Peyer's patch (tissue), 4 donors: Measurements from ENCODE around the gene PLD1. TPM values are rescaled to one million over a fixed set of nuclear protein-coding genes. Genes with fewer than 3 reads are reported as not detected.

Source experiments
- DNase-seq, 3 donors: peaks; one replicate each; pipeline ENCODE4 v3.0.0-alpha.2; 2017 to 2019
- H3K27ac ChIP-seq, 4 donors: fragments of 200-600 bp; sonication (generic); one replicate each; pipeline ENCODE4 v1.5.1; 2016 to 2019
- H3K27me3 ChIP-seq, 2 donors: fragments of 200-600 bp; sonication (generic); one replicate each; pipeline ENCODE4 v1.5.1; 2019
- H3K36me3 ChIP-seq, 3 donors: fragments of 200-600 bp; sonication (generic); one replicate each; pipeline ENCODE4 v1.5.1; 2016 to 2019
- H3K4me1 ChIP-seq, 4 donors: fragments of 200-600 bp; sonication (generic); one replicate each; pipeline ENCODE4 v1.5.1; 2016 to 2019
- H3K4me3 ChIP-seq, 4 donors: fragments of 200-600 bp; sonication (generic); 1 replicate in 3 of 4; 2 replicates in 1 of 4; pipeline ENCODE4 v1.5.1; 2016 to 2019; ENCODE audit warnings: mild to moderate bottlenecking in 1 of 4
- H3K9me3 ChIP-seq, 4 donors: fragments of 200-600 bp; sonication (generic); one replicate each; pipeline ENCODE4 v1.5.1; 2016 to 2019; ENCODE audit warnings: mild to moderate bottlenecking in 1 of 4
- CTCF ChIP-seq, 6 experiments: fragments of 450-650 bp in 4 of 6; fragments of 200-600 bp in 2 of 6; sonication (generic) in 1 of 6; IDR thresholded peaks; one replicate each; pipeline ENCODE4 v1.5.1; 2017 to 2019; ENCODE audit warnings: antibody characterized with exemption in 6 of 6, mild to moderate bottlenecking in 3 of 6, moderate library complexity in 1 of 6
- POLR2A ChIP-seq, 2 donors: fragments of 450-650 bp; IDR thresholded peaks; one replicate each; pipeline ENCODE4 v1.5.1; 2017; ENCODE audit warnings: antibody characterized with exemption in 2 of 2, mild to moderate bottlenecking in 2 of 2, moderate library complexity in 2 of 2
- total RNA-seq, 4 donors: library from RNA; depleted of rRNA; stranded (reverse); fragments of >200 nt; gene quantifications; one replicate each; pipeline ENCODE4 v1.1.0, GENCODE V29; 2016

Gene PLD1
- total RNA-seq, 4 donors from 2014 or later = 120 to 218 (median 187) TPM

GRCh38 chr3:171840445-171840810 lies 30.1 kb upstream of the PLD1 start:
- Histone ChIP-seq H3K27me3 (no peaks in the 10 kb centered on the region), H3K27ac (no peak overlapping the region), H3K4me1 (peaks cover 0 to 7% (median 0%) of the 10 kb centered on the region in 4 donors), H3K9me3 (no peaks in the 10 kb centered on the region), H3K36me3 (no peaks in the 10 kb centered on the region), H3K4me3 (no peak overlapping the region)
- TF ChIP-seq CTCF (IDR thresholded peaks at IDR 0.05) (no peak), POLR2A (IDR thresholded peaks at IDR 0.05) (no peak)
- DNase-seq = no peak

- TF ChIP-seq POLR2A (IDR thresholded peaks at IDR 0.05) = no peak
- TF ChIP-seq CTCF (IDR thresholded peaks at IDR 0.05) = no peak
- peaks cover 0 to 9% (median 0%) of the 10 kb centered on the region in 4 donors for H3K4me1 ChIP-seq
- H3K27ac ChIP-seq = peak overlapping the region in 1 of 4 donors; percentile 71
Observed at GRCh38 chr3:171839270-171839669, 29.0 kb upstream of the PLD1 start.

GRCh38 chr3:171838218-171838720 lies 28.0 kb upstream of the PLD1 start:
- no peaks in the 10 kb centered on the region for H3K27me3 ChIP-seq
- H3K36me3 ChIP-seq = no peaks in the 10 kb centered on the region
- no peak overlapping the region for H3K4me3 ChIP-seq
- no peak for DNase-seq
- peak overlapping the region in 2 of 4 donors; percentile 25 to 71 for H3K27ac ChIP-seq
- TF ChIP-seq POLR2A (IDR thresholded peaks at IDR 0.05) (no peak), CTCF (IDR thresholded peaks at IDR 0.05) (no peak)
- H3K4me1 ChIP-seq = peaks cover 0 to 19% (median 0%) of the 10 kb centered on the region in 4 donors
- no peaks in the 10 kb centered on the region for H3K9me3 ChIP-seq

More at GRCh38 chr3:171839270-171839669, 29.0 kb upstream of the PLD1 start:
- Histone ChIP-seq H3K9me3 (no peaks in the 10 kb centered on the region), H3K4me3 (no peak overlapping the region), H3K36me3 (no peaks in the 10 kb centered on the region), H3K27me3 (no peaks in the 10 kb centered on the region)
- DNase-seq = no peak

GRCh38 chr3:171837698-171838097 lies 27.4 kb upstream of the PLD1 start:
- Histone ChIP-seq H3K27me3 (no peaks in the 10 kb centered on the region), H3K27ac (peak overlapping the region in 1 of 4 donors; percentile 71), H3K9me3 (no peaks in the 10 kb centered on the region), H3K4me3 (no peak overlapping the region), H3K36me3 (no peaks in the 10 kb centered on the region), H3K4me1 (peaks cover 0 to 19% (median 0%) of the 10 kb centered on the region in 4 donors)
- no peak for TF ChIP-seq POLR2A (IDR thresholded peaks at IDR 0.05)
- no peak for TF ChIP-seq CTCF (IDR thresholded peaks at IDR 0.05)
- no peak for DNase-seq

DNA sequence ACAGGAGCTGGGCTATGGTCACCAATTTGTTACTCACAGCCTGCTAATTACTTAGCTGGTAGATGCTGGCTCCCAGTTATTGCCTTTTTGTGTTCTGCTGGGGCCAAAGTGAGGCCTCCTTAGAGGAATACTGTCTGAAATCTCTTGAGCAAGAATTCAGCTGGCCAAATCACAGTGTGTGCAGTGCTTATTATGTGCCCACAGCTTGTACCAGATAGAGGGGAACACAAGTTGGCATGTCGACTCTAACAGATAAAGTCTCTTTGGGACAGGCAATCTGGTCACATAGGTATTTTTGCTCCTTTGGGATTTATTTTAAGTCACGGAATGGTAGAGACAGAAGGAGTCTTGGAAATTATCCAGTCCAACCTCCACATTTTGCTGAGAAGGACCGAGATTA lies 26.6 kb upstream of the PLD1 start:
- no peak overlapping the region for H3K27ac ChIP-seq
- no peak overlapping the region for H3K4me3 ChIP-seq
- H3K27me3 ChIP-seq = no peaks in the 10 kb centered on the region
- peaks cover 0 to 19% (median 0%) of the 10 kb centered on the region in 4 donors for H3K4me1 ChIP-seq
- no peak for TF ChIP-seq CTCF (IDR thresholded peaks at IDR 0.05)
- no peak for TF ChIP-seq POLR2A (IDR thresholded peaks at IDR 0.05)
- DNase-seq = no peak
- H3K36me3 ChIP-seq = no peaks in the 10 kb centered on the region
- no peaks in the 10 kb centered on the region for H3K9me3 ChIP-seq

- no peak for DNase-seq
- no peak for TF ChIP-seq CTCF (IDR thresholded peaks at IDR 0.05)
- no peak for TF ChIP-seq POLR2A (IDR thresholded peaks at IDR 0.05)
- Histone ChIP-seq H3K9me3 (no peaks in the 10 kb centered on the region), H3K27ac (no peak overlapping the region), H3K4me1 (peaks cover 0 to 19% (median 0%) of the 10 kb centered on the region in 4 donors), H3K27me3 (no peaks in the 10 kb centered on the region), H3K4me3 (no peak overlapping the region), H3K36me3 (no peaks in the 10 kb centered on the region)
Observed at GRCh38 chr3:171835613-171836012, 25.3 kb upstream of the PLD1 start.
